GM12878 (cell line): ENCODE measurements around the gene FFAR3. TPM values are rescaled to one million over a fixed set of nuclear protein-coding genes. Genes with fewer than 3 reads are reported as not detected.

Experiments used
- ATAC-seq: fragments of 200-7000 bp; cut with Tn5 transposase; 3 replicates; pipeline ENCODE4 v1.9.1; 2020; ENCODE audit warnings: mild to moderate bottlenecking, moderate library complexity
- BruUV-seq: library from RNA; stranded (reverse); fragments of 400-500 nt; replicated peaks from 2 replicates; lab custom pipeline; 2021; lab: Mats Ljungman, UMichigan
- CTCF ChIA-PET: fragments of 300-600 bp; sonication (Branson Sonifier 250); formaldehyde crosslinking; extraction: SDS; loops from one replicate; lab custom pipeline; 2021; ENCODE audit warnings: inconsistent platforms; lab: Yijun Ruan, JAX
- POLR2A ChIA-PET: fragments of 350-600 bp; formaldehyde crosslinking; extraction: SDS; loops from one replicate; lab custom pipeline; 2021; ENCODE audit warnings: inconsistent platforms; lab: Charles Lee
- RAD21 ChIA-PET: fragments of 300-600 bp; sonication (Branson Sonifier 250); formaldehyde crosslinking; loops from one replicate; lab custom pipeline; 2023; ENCODE audit warnings: antibody characterized with exemption; ENCODE audit not compliant: unreplicated experiment; lab: Charles Lee
- SMC1A ChIA-PET: fragments of 300-600 bp; sonication (Branson Sonifier 250); formaldehyde crosslinking; loops from one replicate; lab custom pipeline; 2023; ENCODE audit not compliant: unreplicated experiment, uncharacterized antibody; lab: Charles Lee
- DNase-seq: peaks from one replicate; pipeline ENCODE4 v3.0.0-alpha.2; 2011; ENCODE audit warnings: low read depth, low spot score
- FAIRE-seq: peaks from 3 replicates; lab custom pipeline; 2011; peaks lifted over from hg19 to GRCh38; lab: Jason Lieb, UNC
- H2AFZ ChIP-seq: 2 replicates; pipeline ENCODE4 v1.6.0; 2011; ENCODE audit warnings: low read depth, low read length, control low read depth; ENCODE audit not compliant: control insufficient read depth
- H3K27ac ChIP-seq: 2 replicates; pipeline ENCODE4 v1.5.1; 2011; ENCODE audit warnings: control low read depth; ENCODE audit not compliant: control insufficient read depth, insufficient read depth
- H3K27me3 ChIP-seq, 2 experiments: replicated peaks in 1 of 2; 2 replicates each; pipeline versions ENCODE4 v1.6.0 to v1.6.1; 2011; ENCODE audit warnings: low read length in 1 of 2; ENCODE audit not compliant: control insufficient read depth in 2 of 2, insufficient read depth in 2 of 2
- H3K36me3 ChIP-seq, 2 experiments: 2 replicates each; pipeline ENCODE4 v1.5.1; 2011; ENCODE audit warnings: low read length in 1 of 2; ENCODE audit not compliant: control insufficient read depth in 2 of 2, insufficient read depth in 2 of 2
- H3K4me1 ChIP-seq: 2 replicates; pipeline ENCODE4 v1.6.1; 2011; ENCODE audit warnings: mild to moderate bottlenecking, low read length, moderate library complexity, mixed read lengths; ENCODE audit not compliant: control insufficient read depth, insufficient read depth
- H3K4me2 ChIP-seq: 2 replicates; pipeline ENCODE4 v1.6.0; 2011; ENCODE audit warnings: control low read depth; ENCODE audit not compliant: control insufficient read depth, insufficient read depth
- H3K4me3 ChIP-seq: fragments of 200-600 bp; sonication (generic); 2 replicates; pipeline ENCODE4 v1.5.1; 2016
- H3K79me2 ChIP-seq: 2 replicates; pipeline ENCODE4 v1.6.0; 2011; ENCODE audit warnings: low read length; ENCODE audit not compliant: control insufficient read depth, insufficient read depth
- H3K9ac ChIP-seq: 2 replicates; pipeline ENCODE4 v1.8.0; 2011; ENCODE audit warnings: low read length, control low read depth, mixed read lengths; ENCODE audit not compliant: control insufficient read depth, insufficient read depth
- H3K9me3 ChIP-seq: replicated peaks from 3 replicates; pipeline ENCODE4 v1.5.1; 2011; ENCODE audit warnings: mild to moderate bottlenecking, low read length; ENCODE audit not compliant: control insufficient read depth, insufficient read depth
- H4K20me1 ChIP-seq: 2 replicates; pipeline ENCODE4 v1.6.0; 2011; ENCODE audit not compliant: control insufficient read depth, insufficient read depth
- CREB1 ChIP-seq: IDR thresholded peaks from 2 replicates; pipeline ENCODE4 v1.6.1; 2012; ENCODE audit warnings: low read depth, mild to moderate bottlenecking, inconsistent platforms
- NKRF ChIP-seq: fragments of 450-650 bp; conservative IDR thresholded peaks from 2 replicates; pipeline ENCODE4 v1.6.1; 2017; ENCODE audit warnings: mild to moderate bottlenecking, moderate library complexity
- POLR2A ChIP-seq: IDR thresholded peaks from 2 replicates; pipeline ENCODE4 v1.6.1; 2011; ENCODE audit warnings: low read depth, mild to moderate bottlenecking, low read length
- ZBTB40 ChIP-seq: fragments of 450-650 bp; IDR thresholded peaks from 2 replicates; pipeline ENCODE4 v1.6.1; 2016; ENCODE audit warnings: mild to moderate bottlenecking, moderate library complexity, borderline replicate concordance
- WGBS: methylation state at CpG from one replicate; pipeline ENCODE4 v1.1.6; 2016; ENCODE audit warnings: low lambda C conversion rate; ENCODE audit not compliant: insufficient replicate concordance, insufficient coverage; ENCODE audit errors: missing lambda C conversion rate; 5-methylcytosine and 5-hydroxymethylcytosine counted together
- in situ Hi-C: fragments of 300-500 bp; cut with MboI; formaldehyde crosslinking; loops from 9 replicates; pipeline ENCODE4 v1.14.3; 2018; ENCODE audit warnings: mixed read lengths
- intact Hi-C: fragments of 100-400 bp; cut with micrococcal nuclease; formaldehyde crosslinking; loops from one replicate; pipeline ENCODE4 v1.14.2; 2022; ENCODE audit not compliant: unreplicated experiment
- polyA plus RNA-seq, 11 experiments: library from polyadenylated mRNA; depleted of rRNA in 4 of 11; unstranded in 6 of 11; stranded (reverse) in 5 of 11; fragments of >200 nt; fragmentation: Nextera tagmentation in 4 of 11; fragmentation: Illumina TruSeq in 1 of 11; extraction: Ambion mirVana in 4 of 11; extraction: Trizol in 1 of 11; gene quantifications; 1 replicate in 1 of 11; 2 replicates in 10 of 11; pipeline versions ENCODE4 v1.2.1 to v1.2.3, GENCODE V29; 2011 to 2016; ENCODE audit warnings: inconsistent platforms in 2 of 11, missing spikeins in 2 of 11, low read depth in 1 of 11
- total RNA-seq, 4 experiments: library from RNA; depleted of rRNA in 3 of 4; stranded (reverse); fragments of >200 nt in 3 of 4; fragmentation: Illumina TruSeq in 1 of 4; extraction: Trizol in 1 of 4; gene quantifications; 2 replicates each; pipeline versions ENCODE4 v1.2.1 to v1.2.3, GENCODE V29; 2013 to 2021
- TF ChIP-seq, protein P1 (sequence below): fragments of 450-650 bp; formaldehyde crosslinking; IDR thresholded peaks from 2 replicates; pipeline ENCODE4 v1.5.0; 2022; ENCODE audit warnings: mild to moderate bottlenecking, missing genetic modification characterization

FFAR3 gene
- total and polyA plus RNA-seq, 10 of the 15 experiments (the other 5 are each of a cell fraction or from before 2014, with no cell fraction given): 0.15 to 0.18 TPM; not detected in 8

DNA sequence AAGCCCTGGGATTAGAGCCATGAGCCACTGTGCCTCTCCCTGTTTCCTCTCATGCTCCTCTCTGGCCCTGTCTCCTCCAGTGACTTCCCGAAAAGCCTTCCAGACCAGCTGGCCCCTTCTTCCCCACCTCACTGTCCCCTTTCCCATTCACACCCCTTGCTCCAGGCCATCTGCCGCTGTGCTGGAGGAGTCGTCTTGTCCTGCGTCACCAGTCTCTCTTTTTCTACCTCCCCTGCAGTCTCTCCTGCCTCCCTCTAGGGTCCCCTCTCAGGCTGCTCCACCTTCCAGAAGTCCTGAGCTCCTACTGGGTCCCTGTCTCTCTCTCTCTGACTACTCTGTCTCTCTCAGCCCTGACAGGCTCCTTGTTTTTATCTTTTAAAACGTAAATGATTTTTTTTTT lies 15.8 kb upstream of the FFAR3 start:
- ChIA-PET CTCF (no interaction called here), SMC1A (interaction anchor here (1.0 to 1.1 kb wide), 2 partner anchors 9 to 121 kb away, joined by 3 to 4 read pairs; no protein-coding TSS in a partner anchor), POLR2A (interaction anchor here (1.1 to 1.7 kb wide), 2 partner anchors 9 to 122 kb away, joined by 3 to 6 read pairs; no protein-coding TSS in a partner anchor)
- ATAC-seq (no peak), DNase-seq (no peak), FAIRE-seq (no peak)
- Histone ChIP-seq H3K9ac (no peak overlapping the region), H3K36me3 (peaks cover 24 to 32% of the 10 kb centered on the region in 2 experiments), H3K27ac (no peak overlapping the region), H2AFZ (no peak overlapping the region), H4K20me1 (no peaks in the 10 kb centered on the region), H3K9me3 (no peaks in the 10 kb centered on the region)
- intact Hi-C loops: no loop called here
- BruUV-seq: no TSS peak
- in situ Hi-C loops: no loop called here
- 98% methylated on average over 5 of the region's 5 CpGs for WGBS
- no peak for TF ChIP-seq CREB1
- TF ChIP-seq NKRF: no peak
- TF ChIP-seq, protein P1, sequence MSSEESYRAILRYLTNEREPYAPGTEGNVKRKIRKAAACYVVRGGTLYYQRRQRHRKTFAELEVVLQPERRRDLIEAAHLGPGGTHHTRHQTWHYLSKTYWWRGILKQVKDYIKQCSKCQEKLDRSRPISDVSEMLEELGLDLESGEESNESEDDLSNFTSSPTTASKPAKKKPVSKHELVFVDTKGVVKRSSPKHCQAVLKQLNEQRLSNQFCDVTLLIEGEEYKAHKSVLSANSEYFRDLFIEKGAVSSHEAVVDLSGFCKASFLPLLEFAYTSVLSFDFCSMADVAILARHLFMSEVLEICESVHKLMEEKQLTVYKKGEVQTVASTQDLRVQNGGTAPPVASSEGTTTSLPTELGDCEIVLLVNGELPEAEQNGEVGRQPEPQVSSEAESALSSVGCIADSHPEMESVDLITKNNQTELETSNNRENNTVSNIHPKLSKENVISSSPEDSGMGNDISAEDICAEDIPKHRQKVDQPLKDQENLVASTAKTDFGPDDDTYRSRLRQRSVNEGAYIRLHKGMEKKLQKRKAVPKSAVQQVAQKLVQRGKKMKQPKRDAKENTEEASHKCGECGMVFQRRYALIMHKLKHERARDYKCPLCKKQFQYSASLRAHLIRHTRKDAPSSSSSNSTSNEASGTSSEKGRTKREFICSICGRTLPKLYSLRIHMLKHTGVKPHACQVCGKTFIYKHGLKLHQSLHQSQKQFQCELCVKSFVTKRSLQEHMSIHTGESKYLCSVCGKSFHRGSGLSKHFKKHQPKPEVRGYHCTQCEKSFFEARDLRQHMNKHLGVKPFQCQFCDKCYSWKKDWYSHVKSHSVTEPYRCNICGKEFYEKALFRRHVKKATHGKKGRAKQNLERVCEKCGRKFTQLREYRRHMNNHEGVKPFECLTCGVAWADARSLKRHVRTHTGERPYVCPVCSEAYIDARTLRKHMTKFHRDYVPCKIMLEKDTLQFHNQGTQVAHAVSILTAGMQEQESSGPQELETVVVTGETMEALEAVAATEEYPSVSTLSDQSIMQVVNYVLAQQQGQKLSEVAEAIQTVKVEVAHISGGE: no peak
- TF ChIP-seq POLR2A: peak; percentile 44
- TF ChIP-seq ZBTB40: no peak
- TF ChIP-seq, all 136 proteins: peak for 1
- no peak overlapping the region for H3K4me2 ChIP-seq
- peaks cover 2% of the 10 kb centered on the region for H3K79me2 ChIP-seq
- no peak overlapping the region for H3K4me3 ChIP-seq
- RAD21 ChIA-PET: no interaction called here
- peaks cover 33% of the 10 kb centered on the region for H3K4me1 ChIP-seq
- no peaks in the 10 kb centered on the region for H3K27me3 ChIP-seq
